Pancreas (tissue), 10 donors: ENCODE data around the gene TMEM121B. TPM values are rescaled to one million over a fixed set of nuclear protein-coding genes. Genes with fewer than 3 reads are reported as not detected.

ENCODE experiments used
- ATAC-seq, 4 donors: fragments of 200-7000 bp; cut with Tn5 transposase; one replicate each; pipeline versions ENCODE4 v1.8.0 to v1.9.1; 2020; ENCODE audit warnings: mild to moderate bottlenecking in 4 of 4, moderate library complexity in 4 of 4
- DNase-seq, 6 donors: peaks; one replicate each; pipeline ENCODE4 v3.0.0-alpha.2; 2020
- FAIRE-seq: peaks from 2 replicates; lab custom pipeline; 2012; peaks lifted over from hg19 to GRCh38; lab: Jason Lieb, UNC
- H3K27ac ChIP-seq, 4 donors: fragments of 200-600 bp; sonication (generic); 1 replicate in 3 of 4; 2 replicates in 1 of 4; pipeline versions ENCODE4 v1.5.0 to v1.8.0; 2020
- H3K27me3 ChIP-seq, 4 donors: fragments of 200-600 bp; one replicate each; pipeline ENCODE4 v1.8.0; 2021
- H3K36me3 ChIP-seq, 3 donors: fragments of 200-600 bp; sonication (generic) in 1 of 3; one replicate each; pipeline versions ENCODE4 v1.5.0 to v1.8.0; 2020 to 2021
- H3K4me1 ChIP-seq, 3 donors: fragments of 200-600 bp; one replicate each; pipeline ENCODE4 v1.8.0; 2021
- H3K4me3 ChIP-seq, 4 donors: fragments of 200-600 bp; sonication (generic) in 2 of 4; one replicate each; pipeline versions ENCODE4 v1.5.0 to v1.8.0; 2020 to 2021
- H3K9me3 ChIP-seq, 4 donors: fragments of 200-600 bp; one replicate each; pipeline ENCODE4 v1.8.0; 2021
- CTCF ChIP-seq, 4 donors: fragments of 200-600 bp; sonication (generic) in 3 of 4; IDR thresholded peaks; one replicate each; pipeline versions ENCODE4 v1.5.0 to v1.8.0; 2021; ENCODE audit warnings: antibody characterized with exemption in 4 of 4
- WGBS, 2 donors: extraction: QIAGEN DNeasy Blood & Tissue Kit; methylation state at CpG; one replicate each; pipeline ENCODE4 v1.1.7; 2013; 5-methylcytosine and 5-hydroxymethylcytosine counted together
- intact Hi-C, 3 donors: fragments of 100-400 bp; cut with DNase I; formaldehyde crosslinking; loops; one replicate each; pipeline versions ENCODE4 v1.11.1 to v1.14.2; 2022
- polyA plus RNA-seq, 2 donors: library from polyadenylated mRNA; stranded (reverse); fragments of 200-250 nt; gene quantifications; one replicate each; pipeline ENCODE4 v1.2.3, GENCODE V29; 2013
- total RNA-seq, 6 donors: library from RNA; stranded (reverse); fragmentation: NEBNext Ultra II Directional in 4 of 6; extraction: Animal tissue kit (Norgen Biotek cat#: 25700) in 4 of 6; gene quantifications; one replicate each; pipeline versions ENCODE4 v1.2.1 to v1.2.4, GENCODE V29; 2021 to 2023
- donor health status: healthy with polysubstance abuse.
- donor health status: DM: no; HTN: no; CAD: no; lungs with moderate emphysema.
- donor health status: DM: no; HTN: no; CAD: no.
- donor health status: control.
- donor health status: control.
- donor health status: Bipolar disorder and iron deficiency.
- donor health status: DM: yes; HTN: yes; CAD: no.
- donor health status: DM: no; HTN: no; CAD: no.
- donor health status: DM: no; HTN: no; CAD: no.
- donor health status: DM: yes; HTN: yes; CAD: no.

TMEM121B gene
- total and polyA plus RNA-seq, 8 donors: 0.23 to 1.00 (median 0.60) TPM

GRCh38 chr22:17140022-17140421 lies 18.9 kb upstream of the TMEM121B start:
- Histone ChIP-seq H3K36me3 (peaks cover 0 to 42% (median 7%) of the 10 kb centered on the region in 3 donors), H3K4me1 (no peaks in the 10 kb centered on the region), H3K9me3 (no peaks in the 10 kb centered on the region), H3K27ac (no peak overlapping the region), H3K4me3 (no peak overlapping the region), H3K27me3 (no peaks in the 10 kb centered on the region)
- no peak for ATAC-seq
- intact Hi-C loops: no loop called here
- DNase-seq: no peak
- WGBS, 2 donors: 81 to 87% methylated on average over 8 of the region's 8 CpGs
- no peak for FAIRE-seq
- no peak for TF ChIP-seq CTCF (IDR thresholded peaks at IDR 0.05)

- no peaks in the 10 kb centered on the region for H3K9me3 ChIP-seq
- H3K27ac ChIP-seq: no peak overlapping the region
- no peaks in the 10 kb centered on the region for H3K27me3 ChIP-seq
- no peak for FAIRE-seq
- intact Hi-C loops: no loop called here
- no peak for TF ChIP-seq CTCF (IDR thresholded peaks at IDR 0.05)
- 92 to 96% methylated on average over 11 of the region's 11 CpGs for WGBS, 2 donors
- no peak overlapping the region for H3K4me3 ChIP-seq
- DNase-seq: no peak
- no peaks in the 10 kb centered on the region for H3K4me1 ChIP-seq
- peaks cover 0 to 35% (median 7%) of the 10 kb centered on the region in 3 donors for H3K36me3 ChIP-seq
- ATAC-seq: no peak
Observed at GRCh38 chr22:17138513-17138912, 17.4 kb upstream of the TMEM121B start.

GRCh38 chr22:17137861-17138425 lies 16.8 kb upstream of the TMEM121B start:
- intact Hi-C loops: no loop called here
- H3K36me3 ChIP-seq: peaks cover 0 to 32% (median 7%) of the 10 kb centered on the region in 3 donors
- no peak overlapping the region for H3K27ac ChIP-seq
- 88 to 92% methylated on average over 16 to 17 of the region's 17 CpGs for WGBS, 2 donors
- no peak overlapping the region for H3K4me3 ChIP-seq
- ATAC-seq: no peak
- no peak for DNase-seq
- H3K9me3 ChIP-seq: no peaks in the 10 kb centered on the region
- no peaks in the 10 kb centered on the region for H3K4me1 ChIP-seq
- no peak for TF ChIP-seq CTCF (IDR thresholded peaks at IDR 0.05)
- H3K27me3 ChIP-seq: no peaks in the 10 kb centered on the region
- no peak for FAIRE-seq

- no peak for FAIRE-seq
- H3K9me3 ChIP-seq: no peaks in the 10 kb centered on the region
- TF ChIP-seq CTCF (IDR thresholded peaks at IDR 0.05): no peak
- ATAC-seq: no peak
- intact Hi-C loops: no loop called here
- no peaks in the 10 kb centered on the region for H3K4me1 ChIP-seq
- H3K4me3 ChIP-seq: no peak overlapping the region
- no peak overlapping the region for H3K27ac ChIP-seq
- 84 to 85% methylated on average over 4 of the region's 4 CpGs for WGBS, 2 donors
- H3K27me3 ChIP-seq: no peaks in the 10 kb centered on the region
- DNase-seq: no peak
- H3K36me3 ChIP-seq: peaks cover 0 to 24% (median 7%) of the 10 kb centered on the region in 3 donors
Observed at GRCh38 chr22:17137170-17137569, 16.0 kb upstream of the TMEM121B start.

GRCh38 chr22:17135153-17135760 lies 14.1 kb upstream of the TMEM121B start:
- Histone ChIP-seq H3K4me1 (no peaks in the 10 kb centered on the region), H3K4me3 (no peak overlapping the region), H3K9me3 (no peaks in the 10 kb centered on the region), H3K36me3 (peaks cover 0 to 7% (median 0%) of the 10 kb centered on the region in 3 donors), H3K27me3 (no peaks in the 10 kb centered on the region), H3K27ac (no peak overlapping the region)
- DNase-seq (no peak), FAIRE-seq (no peak), ATAC-seq (no peak)
- intact Hi-C loops: no loop called here
- WGBS, 2 donors: 86 to 89% methylated on average over 15 of the region's 15 CpGs
- no peak for TF ChIP-seq CTCF (IDR thresholded peaks at IDR 0.05)
